Measurements from ENCODE around the gene ADPRHL1. TPM values are rescaled to one million over a fixed set of nuclear protein-coding genes. Genes with fewer than 3 reads are reported as not detected.

The ADPRHL1 gene
- polyA plus RNA-seq, 3 donors: 0.15 to 0.52 (median 0.27) TPM

GRCh38 chr13:113448545-113448884, 4.8 kb downstream of the ADPRHL1 start:
- 85% methylated on average over 5 of the region's 6 CpGs for WGBS (ENCODE audit: insufficient coverage)
- Histone ChIP-seq H3K4me1 (ENCODE audit: control insufficient read depth in 1 of 2, insufficient read depth in 2 of 2, low read length in 2 of 2) (no peaks in the 10 kb centered on the region), H3K27ac (ENCODE audit: low read depth in 1 of 2, low read length in 2 of 2) (no peak overlapping the region), H3K4me2 (replicated peaks; ENCODE audit: extremely low read depth, low read length, poor library complexity, severe bottlenecking) (no peak overlapping the region), H2AFZ (ENCODE audit: insufficient read depth, low read depth, low read length, poor library complexity, severe bottlenecking) (no peak overlapping the region), H3K79me2 (ENCODE audit: insufficient read depth, low read length) (no peaks in the 10 kb centered on the region), H3K36me3 (replicated peaks in 1 of 2; ENCODE audit: control insufficient read depth in 1 of 2, insufficient read depth in 2 of 2, low read length in 2 of 2) (peaks cover 0 to 9% of the 10 kb centered on the region in 2 donors), H4K20me1 (ENCODE audit: insufficient read depth, low read length) (no peaks in the 10 kb centered on the region), H3K4me3 (replicated peaks in 1 of 3; ENCODE audit: low read depth in 2 of 3, low read length in 3 of 3) (no peak overlapping the region), H3K9me3 (replicated peaks in 1 of 2; ENCODE audit: control insufficient read depth in 1 of 2, insufficient read depth in 1 of 2, low read length in 2 of 2) (peaks cover 0 to 4% of the 10 kb centered on the region in 2 donors), H3K27me3 (ENCODE audit: control insufficient read depth in 2 of 2, insufficient read depth in 2 of 2, low read length in 2 of 2) (no peaks in the 10 kb centered on the region), H3K9ac (ENCODE audit: insufficient read depth, low read length, poor library complexity, severe bottlenecking) (no peak overlapping the region)
- DNase-seq: no peak
- intact Hi-C loops (cut with micrococcal nuclease): no loop called here
- Mint-ChIP-seq H3K4me1 (no peaks in the 10 kb centered on the region), H3K9me3 (peaks cover 0 to 11% (median 3%) of the 10 kb centered on the region in 7 donors), H3K4me3 (no peak overlapping the region), H3K27me3 (ENCODE audit: low read depth in 3 of 3) (peaks cover 0 to 2% (median 0%) of the 10 kb centered on the region in 3 donors), H3K36me3 (peaks cover 5 to 20% of the 10 kb centered on the region in 2 donors), H3K27ac (peak overlapping the region in 1 of 7 donors; percentile 73)
- TF ChIP-seq CTCF (IDR thresholded peaks at IDR 0.05): no peak

- WGBS (ENCODE audit: insufficient coverage): 80% methylated on average over 5 of the region's 6 CpGs
These were observed 5.7 kb downstream of the ADPRHL1 start for GRCh38 chr13:113447596-113447995.

More at GRCh38 chr13:113447596-113447995, 5.7 kb downstream of the ADPRHL1 start:
- H2AFZ ChIP-seq (ENCODE audit: insufficient read depth, low read depth, low read length, poor library complexity, severe bottlenecking): no peak overlapping the region
- H4K20me1 ChIP-seq (ENCODE audit: insufficient read depth, low read length): no peaks in the 10 kb centered on the region
- H3K27me3 ChIP-seq (ENCODE audit: control insufficient read depth in 2 of 2, insufficient read depth in 2 of 2, low read length in 2 of 2): no peaks in the 10 kb centered on the region
- no peak overlapping the region for H3K27ac ChIP-seq (ENCODE audit: low read depth in 1 of 2, low read length in 2 of 2)
- H3K27ac Mint-ChIP-seq: no peak overlapping the region
- H3K9ac ChIP-seq (ENCODE audit: insufficient read depth, low read length, poor library complexity, severe bottlenecking): no peak overlapping the region
- intact Hi-C loops (cut with micrococcal nuclease): no loop called here
- H3K4me1 ChIP-seq (ENCODE audit: control insufficient read depth in 1 of 2, insufficient read depth in 2 of 2, low read length in 2 of 2): no peaks in the 10 kb centered on the region
- no peak overlapping the region for H3K4me3 ChIP-seq (replicated peaks in 1 of 3; ENCODE audit: low read depth in 2 of 3, low read length in 3 of 3)
- H3K4me2 ChIP-seq (replicated peaks; ENCODE audit: extremely low read depth, low read length, poor library complexity, severe bottlenecking): no peak overlapping the region
- peaks cover 3 to 14% (median 8%) of the 10 kb centered on the region in 7 donors for H3K9me3 Mint-ChIP-seq
- no peak overlapping the region for H3K4me3 Mint-ChIP-seq
- peaks cover 0 to 2% (median 0%) of the 10 kb centered on the region in 3 donors for H3K27me3 Mint-ChIP-seq (ENCODE audit: low read depth in 3 of 3)
- peaks cover 4 to 17% of the 10 kb centered on the region in 2 donors for H3K36me3 Mint-ChIP-seq
- H3K9me3 ChIP-seq (replicated peaks in 1 of 2; ENCODE audit: control insufficient read depth in 1 of 2, insufficient read depth in 1 of 2, low read length in 2 of 2): peaks cover 2 to 4% of the 10 kb centered on the region in 2 donors
- peaks cover 0 to under 1% of the 10 kb centered on the region in 2 donors for H3K36me3 ChIP-seq (replicated peaks in 1 of 2; ENCODE audit: control insufficient read depth in 1 of 2, insufficient read depth in 2 of 2, low read length in 2 of 2)
- H3K79me2 ChIP-seq (ENCODE audit: insufficient read depth, low read length): no peaks in the 10 kb centered on the region
- no peaks in the 10 kb centered on the region for H3K4me1 Mint-ChIP-seq
- no peak for DNase-seq
- TF ChIP-seq CTCF (IDR thresholded peaks at IDR 0.05): no peak

All from CD14-positive monocyte (primary cell).